Keratinocyte (primary cell): ENCODE data around the gene MAP3K5. TPM values are rescaled to one million over a fixed set of nuclear protein-coding genes. Genes with fewer than 3 reads are reported as not detected.

Experiments
- DNase-seq: peaks from one replicate; pipeline ENCODE4 v3.0.0-alpha.2; 2011; ENCODE audit warnings: low read depth, missing footprints, low spot score
- FAIRE-seq: peaks from 2 replicates; lab custom pipeline; 2011; peaks lifted over from hg19 to GRCh38; lab: Jason Lieb, UNC
- H2AFZ ChIP-seq: 2 replicates; pipeline ENCODE4 v1.6.0; 2012; ENCODE audit warnings: low read length, control low read depth, inconsistent platforms; ENCODE audit not compliant: control insufficient read depth
- H3K27ac ChIP-seq: 2 replicates; pipeline ENCODE4 v1.5.1; 2011; ENCODE audit warnings: low read length; ENCODE audit not compliant: control insufficient read depth, insufficient read depth
- H3K27me3 ChIP-seq: 3 replicates; pipeline ENCODE4 v1.6.0; 2011; ENCODE audit warnings: low read length; ENCODE audit not compliant: control insufficient read depth, insufficient read depth; ENCODE audit errors: extremely low read depth
- H3K36me3 ChIP-seq, 2 experiments: 2 replicates in 1 of 2; 3 replicates in 1 of 2; pipeline ENCODE4 v1.5.1; 2011; ENCODE audit warnings: low read length in 2 of 2, mild to moderate bottlenecking in 1 of 2; ENCODE audit not compliant: control insufficient read depth in 2 of 2, insufficient read depth in 2 of 2; ENCODE audit errors: extremely low read depth in 1 of 2
- H3K4me1 ChIP-seq: 3 replicates; pipeline ENCODE4 v1.5.1; 2011; ENCODE audit warnings: low read length; ENCODE audit not compliant: control insufficient read depth, insufficient read depth; ENCODE audit errors: extremely low read depth
- H3K4me2 ChIP-seq: 3 replicates; pipeline ENCODE4 v1.6.0; 2011; ENCODE audit warnings: low read depth, low read length; ENCODE audit not compliant: control insufficient read depth, insufficient read depth; ENCODE audit errors: extremely low read depth
- H3K4me3 ChIP-seq, 3 experiments: fragments of 200-600 bp in 1 of 3; sonication (generic) in 1 of 3; 2 replicates in 2 of 3; 3 replicates in 1 of 3; pipeline ENCODE4 v1.5.1; 2011 to 2016; ENCODE audit warnings: low read length in 3 of 3, mild to moderate bottlenecking in 3 of 3, control low read depth in 2 of 3, inconsistent platforms in 1 of 3, low read depth in 1 of 3, mixed read lengths in 1 of 3, mixed run types in 1 of 3, moderate library complexity in 1 of 3; ENCODE audit not compliant: control insufficient read depth in 2 of 3, insufficient read depth in 2 of 3; ENCODE audit errors: extremely low read depth in 1 of 3
- H3K79me2 ChIP-seq: 2 replicates; pipeline ENCODE4 v1.6.0; 2012; ENCODE audit warnings: low read length; ENCODE audit not compliant: control insufficient read depth, insufficient read depth
- H3K9ac ChIP-seq: 3 replicates; pipeline ENCODE4 v1.6.0; 2011; ENCODE audit warnings: low read length; ENCODE audit not compliant: control insufficient read depth, insufficient read depth; ENCODE audit errors: extremely low read depth
- H3K9me1 ChIP-seq: 3 replicates; pipeline ENCODE4 v1.6.0; 2011; ENCODE audit warnings: low read length; ENCODE audit not compliant: control insufficient read depth, insufficient read depth; ENCODE audit errors: extremely low read depth
- H3K9me3 ChIP-seq: 2 replicates; pipeline ENCODE4 v1.5.1; 2012; ENCODE audit warnings: low read depth, low read length; ENCODE audit not compliant: control insufficient read depth
- H4K20me1 ChIP-seq: 3 replicates; pipeline ENCODE4 v1.6.0; 2011; ENCODE audit warnings: low read length; ENCODE audit not compliant: control insufficient read depth, insufficient read depth; ENCODE audit errors: extremely low read depth
- EZH2 ChIP-seq: IDR thresholded peaks from one replicate; pipeline ENCODE4 v1.6.1; 2012; ENCODE audit warnings: inconsistent platforms, mild to moderate bottlenecking, low read length, moderate library complexity
- dilution Hi-C: fragments of 300-500 bp; cut with MboI; formaldehyde crosslinking; loops from one replicate; pipeline ENCODE4 v1.7.0; 2020; ENCODE audit warnings: low sequenced_read_pairs; ENCODE audit not compliant: extremely low pct_ligation_motif_present
- polyA plus RNA-seq, 5 experiments: library from polyadenylated mRNA; depleted of rRNA in 3 of 5; stranded (reverse) in 3 of 5; stranded (forward) in 1 of 5; unstranded in 1 of 5; fragments of >200 nt; gene quantifications; 1 replicate in 1 of 5; 2 replicates in 3 of 5; 3 replicates in 1 of 5; pipeline versions ENCODE4 v1.2.1 to v1.2.3, GENCODE V29; 2011 to 2012; ENCODE audit warnings: missing spikeins in 2 of 5, low read depth in 1 of 5, low replicate concordance in 1 of 5
- TF ChIP-seq, protein P1 (sequence below), 3 experiments: IDR thresholded peaks in 1 of 3; conservative IDR thresholded peaks in 1 of 3; optimal IDR thresholded peaks in 1 of 3; 2 replicates in 2 of 3; 3 replicates in 1 of 3; pipeline versions ENCODE3 to v1.5.1; 2011; ENCODE audit warnings: low read length in 3 of 3, mild to moderate bottlenecking in 3 of 3, moderate library complexity in 2 of 3, control low read depth in 1 of 3, inconsistent platforms in 1 of 3; ENCODE audit not compliant: insufficient read depth in 2 of 3; ENCODE audit errors: extremely low read depth in 1 of 3

MAP3K5 gene
- polyA plus RNA-seq, 1 donor (not counting 4 experiments of a cell fraction or from before 2014, with no cell fraction given) = 3.4 TPM

DNA sequence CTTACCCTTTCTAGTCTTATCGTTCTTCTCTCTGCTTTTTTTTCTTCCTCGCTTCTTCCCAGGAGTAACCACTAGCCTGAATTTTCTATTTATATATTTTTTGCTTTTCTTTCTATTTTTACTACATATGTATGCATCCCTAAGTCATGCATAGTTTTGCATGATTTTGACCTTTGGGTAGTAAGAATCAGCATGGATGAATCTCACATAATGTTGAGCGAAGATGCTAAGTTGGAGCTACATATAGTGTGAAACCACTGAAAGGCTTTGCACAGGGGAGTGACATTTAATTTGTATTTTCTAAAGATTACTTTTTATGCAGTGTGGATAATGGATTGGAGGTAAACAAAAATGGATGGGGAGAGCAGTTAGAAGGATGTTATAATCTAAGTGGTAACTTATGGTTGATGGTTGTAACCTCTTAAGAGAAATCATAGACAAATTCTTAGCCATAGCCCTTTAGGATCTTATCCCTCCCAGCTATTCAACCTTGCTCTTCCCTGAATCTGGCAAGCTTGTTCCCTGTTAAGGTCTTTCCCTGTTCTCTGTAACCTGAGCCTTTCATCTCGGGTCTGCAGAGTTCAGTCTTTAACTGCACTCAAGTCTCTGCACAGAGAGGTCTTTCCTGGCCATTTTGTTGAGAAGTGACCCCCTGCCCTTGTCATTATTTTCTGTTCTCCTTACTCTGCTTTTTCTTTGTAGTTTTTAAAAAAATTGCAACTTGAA is 48.2 kb upstream of the MAP3K5 start:
- TF ChIP-seq, protein P1, sequence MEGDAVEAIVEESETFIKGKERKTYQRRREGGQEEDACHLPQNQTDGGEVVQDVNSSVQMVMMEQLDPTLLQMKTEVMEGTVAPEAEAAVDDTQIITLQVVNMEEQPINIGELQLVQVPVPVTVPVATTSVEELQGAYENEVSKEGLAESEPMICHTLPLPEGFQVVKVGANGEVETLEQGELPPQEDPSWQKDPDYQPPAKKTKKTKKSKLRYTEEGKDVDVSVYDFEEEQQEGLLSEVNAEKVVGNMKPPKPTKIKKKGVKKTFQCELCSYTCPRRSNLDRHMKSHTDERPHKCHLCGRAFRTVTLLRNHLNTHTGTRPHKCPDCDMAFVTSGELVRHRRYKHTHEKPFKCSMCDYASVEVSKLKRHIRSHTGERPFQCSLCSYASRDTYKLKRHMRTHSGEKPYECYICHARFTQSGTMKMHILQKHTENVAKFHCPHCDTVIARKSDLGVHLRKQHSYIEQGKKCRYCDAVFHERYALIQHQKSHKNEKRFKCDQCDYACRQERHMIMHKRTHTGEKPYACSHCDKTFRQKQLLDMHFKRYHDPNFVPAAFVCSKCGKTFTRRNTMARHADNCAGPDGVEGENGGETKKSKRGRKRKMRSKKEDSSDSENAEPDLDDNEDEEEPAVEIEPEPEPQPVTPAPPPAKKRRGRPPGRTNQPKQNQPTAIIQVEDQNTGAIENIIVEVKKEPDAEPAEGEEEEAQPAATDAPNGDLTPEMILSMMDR (optimal IDR thresholded peaks at IDR 0.05 in 1 of 3, IDR thresholded peaks at IDR 0.05 in 1 of 3, conservative IDR thresholded peaks at IDR 0.05 in 1 of 3; ENCODE audit: extremely low read depth in 1 of 3, insufficient read depth in 2 of 3, low read length in 3 of 3) = no peak
- no peak for TF ChIP-seq EZH2
- dilution Hi-C loops = no loop called here
- no peaks in the 10 kb centered on the region for H3K9me3 ChIP-seq

DNA sequence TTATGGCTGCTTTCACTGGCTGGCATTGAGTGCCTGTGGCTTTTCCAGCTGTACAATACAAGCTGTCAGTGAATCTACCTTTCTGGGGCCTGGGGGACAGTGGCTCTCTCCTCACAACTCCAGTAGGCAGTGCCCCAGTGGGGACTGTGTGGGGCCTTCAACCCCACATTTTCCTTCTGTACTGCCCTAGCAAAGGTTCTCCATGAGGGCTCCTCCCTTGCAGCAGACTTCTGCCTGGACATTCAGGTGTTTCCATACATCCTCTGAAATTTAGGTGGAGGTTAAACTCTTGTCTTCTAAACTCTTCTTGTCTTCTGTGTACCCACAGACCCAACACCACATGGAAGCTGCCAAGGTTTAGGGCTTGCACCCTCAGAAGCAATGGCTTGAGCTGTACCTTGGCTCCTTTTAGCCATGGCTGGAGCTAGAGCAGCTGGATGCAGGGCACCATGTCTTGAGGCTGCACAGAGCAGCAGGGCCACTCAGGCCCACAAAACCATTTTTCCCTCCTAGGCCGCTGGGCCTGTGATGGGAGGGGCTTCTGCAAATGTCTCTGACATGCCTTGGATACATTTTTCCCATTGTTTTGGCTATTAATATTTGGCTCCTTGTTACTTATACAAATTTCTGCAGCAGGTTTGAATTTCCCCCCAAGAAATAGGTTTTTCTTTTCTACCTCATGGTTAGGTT is 39.7 kb upstream of the MAP3K5 start:
- DNase-seq = no peak
- H3K9me1 ChIP-seq = no peaks in the 10 kb centered on the region
- H3K4me1 ChIP-seq = no peaks in the 10 kb centered on the region
- dilution Hi-C loops = no loop called here
- TF ChIP-seq, protein P1 (optimal IDR thresholded peaks at IDR 0.05 in 1 of 3, IDR thresholded peaks at IDR 0.05 in 1 of 3, conservative IDR thresholded peaks at IDR 0.05 in 1 of 3; ENCODE audit: extremely low read depth in 1 of 3, insufficient read depth in 2 of 3, low read length in 3 of 3) = no peak
- TF ChIP-seq EZH2 = no peak
- no peak overlapping the region for H3K27ac ChIP-seq
- H3K9ac ChIP-seq = no peak overlapping the region
- H3K4me3 ChIP-seq = no peak overlapping the region
- H3K36me3 ChIP-seq = peaks cover 6 to 7% of the 10 kb centered on the region in 2 experiments
- no peak overlapping the region for H2AFZ ChIP-seq
- no peaks in the 10 kb centered on the region for H3K27me3 ChIP-seq
- FAIRE-seq = no peak
- no peaks in the 10 kb centered on the region for H4K20me1 ChIP-seq
- peaks cover 3% of the 10 kb centered on the region for H3K9me3 ChIP-seq
- H3K79me2 ChIP-seq = no peaks in the 10 kb centered on the region
- H3K4me2 ChIP-seq = no peak overlapping the region

More for the DNA sequence above, 48.2 kb upstream of the MAP3K5 start:
- Histone ChIP-seq H3K9me1 (no peaks in the 10 kb centered on the region), H3K4me2 (no peak overlapping the region), H4K20me1 (no peaks in the 10 kb centered on the region), H3K9ac (no peak overlapping the region), H3K4me3 (no peak overlapping the region), H3K4me1 (no peaks in the 10 kb centered on the region), H2AFZ (no peak overlapping the region), H3K36me3 (no peaks in the 10 kb centered on the region), H3K79me2 (no peaks in the 10 kb centered on the region), H3K27me3 (no peaks in the 10 kb centered on the region), H3K27ac (no peak overlapping the region)
- FAIRE-seq = no peak
- no peak for DNase-seq
